C4-2B (cell line): ENCODE results near the gene CDCA4.

ENCODE experiments used
- H3K27ac ChIP-seq: fragments of 450-650 bp; 2 replicates; pipeline ENCODE4 v1.5.1; 2017
- ZFX ChIP-seq: fragments of 450-650 bp; IDR thresholded peaks from 2 replicates; pipeline ENCODE4 v1.6.1; 2017
- TF ChIP-seq, protein P1 (sequence below): fragments of 450-650 bp; conservative IDR thresholded peaks from 2 replicates; pipeline ENCODE4 v1.5.1; 2017; ENCODE audit warnings: mild to moderate bottlenecking

The CDCA4 gene

GRCh38 chr14:105055736-105056302 is 34.9 kb upstream of the CDCA4 start:
- no peak for TF ChIP-seq ZFX
- TF ChIP-seq, protein P1, sequence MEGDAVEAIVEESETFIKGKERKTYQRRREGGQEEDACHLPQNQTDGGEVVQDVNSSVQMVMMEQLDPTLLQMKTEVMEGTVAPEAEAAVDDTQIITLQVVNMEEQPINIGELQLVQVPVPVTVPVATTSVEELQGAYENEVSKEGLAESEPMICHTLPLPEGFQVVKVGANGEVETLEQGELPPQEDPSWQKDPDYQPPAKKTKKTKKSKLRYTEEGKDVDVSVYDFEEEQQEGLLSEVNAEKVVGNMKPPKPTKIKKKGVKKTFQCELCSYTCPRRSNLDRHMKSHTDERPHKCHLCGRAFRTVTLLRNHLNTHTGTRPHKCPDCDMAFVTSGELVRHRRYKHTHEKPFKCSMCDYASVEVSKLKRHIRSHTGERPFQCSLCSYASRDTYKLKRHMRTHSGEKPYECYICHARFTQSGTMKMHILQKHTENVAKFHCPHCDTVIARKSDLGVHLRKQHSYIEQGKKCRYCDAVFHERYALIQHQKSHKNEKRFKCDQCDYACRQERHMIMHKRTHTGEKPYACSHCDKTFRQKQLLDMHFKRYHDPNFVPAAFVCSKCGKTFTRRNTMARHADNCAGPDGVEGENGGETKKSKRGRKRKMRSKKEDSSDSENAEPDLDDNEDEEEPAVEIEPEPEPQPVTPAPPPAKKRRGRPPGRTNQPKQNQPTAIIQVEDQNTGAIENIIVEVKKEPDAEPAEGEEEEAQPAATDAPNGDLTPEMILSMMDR = no peak
- no peak overlapping the region for H3K27ac ChIP-seq

GRCh38 chr14:105055334-105055733 is 34.5 kb upstream of the CDCA4 start:
- TF ChIP-seq, protein P1 = no peak
- no peak for TF ChIP-seq ZFX
- no peak overlapping the region for H3K27ac ChIP-seq

- TF ChIP-seq, protein P1 = no peak
- H3K27ac ChIP-seq = no peak overlapping the region
Observed at GRCh38 chr14:105053996-105054395, 33.1 kb upstream of the CDCA4 start.

GRCh38 chr14:105053421-105053820 is 32.5 kb upstream of the CDCA4 start:
- TF ChIP-seq, protein P1 = no peak
- no peak for TF ChIP-seq ZFX
- no peak overlapping the region for H3K27ac ChIP-seq

GRCh38 chr14:105052110-105052458 is 31.2 kb upstream of the CDCA4 start:
- H3K27ac ChIP-seq = no peak overlapping the region
- TF ChIP-seq, protein P1 = no peak
- no peak for TF ChIP-seq ZFX

GRCh38 chr14:105051182-105052109 is 30.6 kb upstream of the CDCA4 start:
- no peak overlapping the region for H3K27ac ChIP-seq
- no peak for TF ChIP-seq ZFX
- TF ChIP-seq, protein P1 = no peak

GRCh38 chr14:105050551-105050897 is 29.6 kb upstream of the CDCA4 start:
- H3K27ac ChIP-seq = no peak overlapping the region
- TF ChIP-seq ZFX = no peak
- TF ChIP-seq, protein P1 = no peak
